ENCODE measurements around the gene FRMD6.

DNA sequence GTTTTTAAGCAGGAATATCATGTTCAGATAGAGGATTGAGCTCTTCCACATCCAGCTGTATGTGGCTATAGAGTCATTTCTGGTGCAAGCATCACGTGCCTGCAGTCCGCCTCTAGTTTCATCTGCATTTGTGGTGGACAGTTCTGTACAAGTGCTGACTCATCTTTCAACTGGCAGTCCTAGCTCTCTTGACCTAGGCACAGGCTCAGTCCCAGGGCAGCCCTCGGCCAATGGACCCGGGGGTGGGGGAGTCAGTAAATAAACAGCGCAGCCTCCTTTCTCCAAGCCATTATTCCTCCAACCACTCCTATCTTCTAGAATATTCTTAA is 41.8 kb upstream of the FRMD6 start:
- TF ChIP-seq YY1 (IDR thresholded peaks at IDR 0.05; ENCODE audit: insufficient read depth, insufficient read length), result no peak
- TF ChIP-seq ZNF274 (IDR thresholded peaks at IDR 0.05; ENCODE audit: low read depth, low read length), result no peak
- no peak for TF ChIP-seq SUZ12 (IDR thresholded peaks at IDR 0.05; ENCODE audit: extremely low read depth, insufficient read depth, insufficient read length)
